Cardiac septum (tissue), 1 donor: ENCODE measurements around the gene GPR158. TPM values are rescaled to one million over a fixed set of nuclear protein-coding genes. Genes with fewer than 3 reads are reported as not detected.
"Not testable (repeated sequence)": the region's sequence is repeated elsewhere in the genome, so short reads cannot be mapped to it uniquely, and the experiment has no call there.

Experiments
- DNase-seq: peaks from one replicate; pipeline ENCODE4 v3.0.0-alpha.2; 2020; ENCODE audit warnings: low spot score
- intact Hi-C: fragments of 100-400 bp; cut with DNase I; formaldehyde crosslinking; loops from one replicate; pipeline ENCODE4 v1.14.0; 2022
- long read RNA-seq: library from polyadenylated mRNA; unstranded; transcript quantifications from one replicate; pipeline ENCODE4 v2.0.0, GENCODE V29; 2021
- total RNA-seq: library from RNA; stranded (reverse); fragmentation: NEBNext Ultra II Directional; extraction: Animal tissue kit (Norgen Biotek cat#: 25700); gene quantifications from one replicate; pipeline ENCODE4 v1.2.1, GENCODE V29; 2021
- donor health status: DM: no; HTN: no; CAD: no.

Gene GPR158
- total RNA-seq: 0.05 TPM
- long read RNA-seq, partial matches to known transcripts: 0 of 1 reads
- long read RNA-seq, other reads (novel, unspliced or antisense): 1 of 1 reads

- intact Hi-C loops: no loop called here
- DNase-seq: peak; percentile 91
Measured at GRCh38 chr10:25174461-25175230, at the start of gene GPR158. GPR158 (plus strand) TSS chr10:25175001; CDS start chr10:25175421, 420 bp downstream.

DNA sequence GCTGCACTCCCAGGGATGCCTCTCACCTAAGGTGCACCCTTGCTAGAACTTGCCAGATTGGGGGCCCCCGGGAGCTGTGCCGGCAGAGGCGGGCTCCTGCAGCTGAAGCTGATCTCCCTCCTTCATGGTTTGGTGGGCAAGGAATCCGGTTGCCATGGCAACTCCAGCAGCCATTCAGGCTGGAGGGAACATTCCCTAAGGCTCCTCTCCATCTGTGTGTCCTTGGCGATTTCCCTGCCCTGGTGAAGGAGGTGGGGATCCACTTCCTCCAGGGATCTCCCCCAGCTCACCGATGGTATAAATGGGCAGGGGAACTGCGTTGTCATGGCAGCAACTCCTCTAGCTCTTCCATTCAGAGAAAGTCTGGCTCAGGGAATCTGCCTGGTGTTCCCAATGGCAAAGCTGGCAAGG lies 49.6 kb upstream of the GPR158 start:
- DNase-seq: no peak
- intact Hi-C loops: no loop called here

DNA sequence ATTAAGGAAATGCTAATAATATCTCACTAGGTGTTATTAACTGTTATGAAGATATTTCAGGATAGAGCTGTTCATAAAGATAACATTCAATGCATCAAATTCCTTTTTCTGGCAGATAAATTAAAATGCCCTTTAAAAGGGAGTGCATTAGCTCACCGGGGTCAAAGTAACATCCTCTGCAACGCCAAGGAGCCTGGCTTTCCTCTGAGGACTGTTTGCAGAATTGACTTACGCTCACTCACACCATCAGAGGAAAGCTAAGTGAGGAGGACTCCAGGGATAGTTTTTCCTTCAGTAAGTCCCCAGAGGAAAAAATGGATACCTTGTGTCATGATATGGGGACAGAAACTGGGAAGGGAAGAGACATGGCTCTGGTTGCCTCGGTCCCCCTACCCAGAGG lies 45.2 kb upstream of the GPR158 start:
- intact Hi-C loops: no loop called here
- no peak for DNase-seq

DNA sequence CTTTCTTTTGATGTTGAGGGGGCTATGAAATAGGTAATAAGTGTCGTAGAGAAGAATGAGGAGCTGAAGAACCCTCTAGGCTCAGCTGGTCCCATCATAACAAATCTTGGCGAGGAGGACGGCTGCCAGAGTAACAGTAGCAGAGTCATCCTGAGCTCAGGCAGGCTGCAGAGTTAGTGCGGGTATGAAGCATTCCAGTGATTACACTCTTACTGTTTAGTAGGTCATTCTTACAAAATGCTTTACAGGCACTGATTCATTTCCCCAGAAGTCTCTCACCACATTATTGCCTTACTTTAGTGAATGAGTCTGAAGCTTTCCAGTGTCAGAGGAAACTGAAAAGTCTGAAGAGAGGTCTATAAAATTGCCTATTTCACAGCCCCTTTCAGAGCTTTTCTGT lies 43.9 kb upstream of the GPR158 start:
- intact Hi-C loops: no loop called here
- no peak for DNase-seq

DNA sequence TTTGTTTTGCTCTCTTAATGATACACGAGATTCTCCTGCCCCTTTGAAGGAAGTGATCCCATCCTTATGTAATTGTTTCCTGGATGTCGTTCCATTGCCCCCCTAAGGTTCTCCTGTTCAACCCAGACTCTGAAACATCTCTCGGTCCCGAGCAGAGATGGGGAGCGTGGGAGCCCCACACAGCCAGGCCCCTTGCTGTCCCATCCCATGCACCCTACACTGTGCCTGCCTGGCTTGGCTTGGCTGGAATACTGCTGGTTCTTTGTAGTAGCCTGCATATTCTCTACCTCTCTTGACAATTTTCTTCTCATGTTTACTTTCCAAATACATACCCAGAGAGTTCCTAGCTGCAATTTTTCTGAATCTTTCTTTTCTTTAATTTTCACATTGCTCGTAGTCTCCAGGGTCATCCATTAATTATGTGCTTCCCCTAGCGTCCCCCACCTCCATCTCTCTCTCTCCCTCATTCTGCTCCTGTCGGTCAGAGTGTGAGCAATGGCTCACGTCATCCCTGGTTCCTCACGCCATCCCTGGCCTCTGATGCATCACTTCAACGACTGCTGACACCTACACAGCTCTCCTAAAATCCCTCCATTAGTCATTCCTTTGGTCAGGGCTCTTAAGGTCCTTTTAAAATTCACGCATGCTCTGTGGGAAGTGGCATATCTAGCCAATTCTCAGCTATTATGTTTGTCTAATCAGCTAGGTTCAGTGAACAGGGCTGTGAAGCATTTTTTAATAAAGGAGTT lies 32.5 kb upstream of the GPR158 start:
- intact Hi-C loops: no loop called here
- no peak for DNase-seq

DNA sequence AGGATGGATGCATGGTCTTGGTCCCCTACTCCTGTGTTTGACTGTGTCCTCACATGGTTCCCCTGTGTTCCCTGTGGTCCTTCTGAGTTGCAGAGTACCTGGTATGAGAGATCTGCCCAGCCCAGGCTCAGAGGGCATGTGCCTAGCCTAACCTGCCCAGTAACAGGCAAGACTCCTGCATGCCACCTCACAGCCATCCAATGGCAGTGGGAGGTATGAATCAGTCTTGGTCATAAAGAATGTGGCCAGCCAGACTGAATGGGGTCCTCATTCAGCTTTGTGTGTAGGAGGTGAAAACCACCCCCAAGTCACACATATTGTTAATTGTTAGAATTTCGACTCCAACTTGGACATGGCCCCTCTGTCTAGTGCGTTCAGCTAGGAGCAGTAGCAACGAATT lies 17.2 kb upstream of the GPR158 start:
- intact Hi-C loops: no loop called here
- no peak for DNase-seq

DNA sequence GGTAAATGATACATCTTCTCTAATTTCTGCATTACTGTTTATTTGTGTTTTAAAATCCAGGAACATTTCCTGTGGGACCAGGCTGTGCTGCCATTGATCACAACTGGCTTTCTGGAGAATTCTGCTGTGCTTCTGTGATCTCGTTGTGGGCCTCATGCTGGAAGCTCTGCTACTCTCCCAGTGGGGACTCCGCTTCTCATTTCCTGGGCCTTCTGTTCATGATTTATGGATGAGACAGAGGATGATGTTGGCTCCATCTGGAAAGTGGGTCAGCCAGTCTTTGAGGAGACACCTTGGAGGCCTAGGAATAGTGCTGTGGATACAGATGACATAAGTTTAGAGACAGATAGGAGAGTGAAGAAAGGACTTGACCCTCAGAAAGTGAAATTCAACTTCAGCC lies 15.2 kb upstream of the GPR158 start:
- intact Hi-C loops: no loop called here
- no peak for DNase-seq

DNA sequence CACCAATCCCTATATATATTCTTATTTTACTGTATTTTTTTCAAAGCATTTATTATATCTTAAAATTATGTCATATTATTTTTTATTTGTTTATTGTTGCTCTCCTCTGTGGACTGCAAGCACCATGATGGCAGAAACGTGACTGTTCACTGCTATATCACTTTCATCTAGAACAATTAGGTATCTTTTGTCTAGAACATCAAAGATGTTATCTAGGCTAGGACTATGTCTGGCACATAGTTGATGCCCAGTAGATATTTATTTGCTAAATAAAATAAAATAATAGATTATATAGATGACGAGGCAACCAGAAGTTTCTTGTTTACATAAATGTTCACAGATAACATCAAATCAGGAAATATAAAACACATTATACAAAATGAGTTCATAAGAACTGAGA lies 12.4 kb upstream of the GPR158 start:
- no peak for DNase-seq
- intact Hi-C loops: no loop called here

- intact Hi-C loops, DNase-seq: not testable (repeated sequence)
Measured at GRCh38 chr10:25163464-25163863, 11.3 kb upstream of the GPR158 start.

GRCh38 chr10:25169740-25170139 lies 5.1 kb upstream of the GPR158 start:
- intact Hi-C loops: no loop called here
- DNase-seq: no peak

DNA sequence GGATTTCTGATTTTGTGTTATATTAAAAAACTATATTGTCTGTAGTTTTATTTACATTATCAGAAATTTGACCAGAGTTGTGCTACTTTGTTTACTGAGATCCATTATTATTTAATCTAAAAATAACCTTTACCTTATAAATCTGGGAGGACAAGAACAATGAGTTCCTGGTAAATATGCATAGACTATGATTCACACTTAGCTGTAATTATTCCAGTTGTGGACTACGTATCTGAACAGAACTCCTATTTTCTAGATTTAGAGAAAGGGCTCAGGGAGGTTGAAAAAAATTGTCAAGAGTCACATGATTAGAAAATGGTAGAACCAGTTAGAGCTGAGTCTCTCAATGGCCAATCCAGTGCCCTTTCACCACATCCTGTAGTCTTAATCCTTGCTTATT lies 4.2 kb upstream of the GPR158 start:
- intact Hi-C loops: no loop called here
- DNase-seq: no peak

DNA sequence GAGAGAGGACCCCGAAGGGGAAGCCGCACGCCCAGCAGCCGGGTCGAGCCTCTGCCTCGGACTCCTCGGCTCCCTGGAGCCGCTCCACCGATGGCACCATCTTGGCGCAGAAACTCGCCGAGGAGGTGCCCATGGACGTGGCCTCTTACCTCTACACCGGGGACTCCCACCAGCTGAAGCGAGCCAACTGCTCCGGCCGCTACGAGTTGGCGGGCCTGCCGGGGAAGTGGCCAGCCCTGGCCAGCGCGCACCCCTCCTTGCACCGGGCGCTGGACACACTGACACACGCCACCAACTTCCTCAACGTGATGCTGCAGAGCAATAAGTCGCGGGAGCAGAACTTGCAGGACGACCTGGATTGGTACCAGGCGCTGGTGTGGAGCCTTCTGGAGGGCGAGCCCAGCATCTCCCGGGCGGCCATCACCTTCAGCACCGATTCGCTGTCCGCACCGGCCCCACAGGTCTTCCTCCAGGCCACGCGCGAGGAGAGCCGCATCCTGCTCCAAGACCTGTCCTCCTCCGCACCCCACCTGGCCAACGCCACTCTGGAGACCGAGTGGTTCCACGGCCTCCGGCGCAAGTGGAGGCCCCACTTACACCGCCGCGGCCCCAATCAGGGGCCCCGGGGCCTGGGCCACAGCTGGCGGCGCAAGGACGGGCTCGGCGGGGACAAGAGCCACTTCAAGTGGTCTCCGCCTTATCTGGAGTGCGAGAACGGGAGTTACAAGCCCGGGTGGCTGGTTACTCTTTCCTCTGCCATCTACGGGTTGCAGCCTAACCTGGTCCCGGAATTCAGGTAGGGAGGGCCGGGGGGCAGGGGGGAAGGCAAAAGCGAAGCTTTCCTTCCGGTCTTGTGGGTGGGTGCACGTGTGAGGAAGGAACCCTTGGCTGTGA lies 973 bp downstream of the GPR158 start:
- intact Hi-C loops: no loop called here
- no peak for DNase-seq

- no peak for DNase-seq
- intact Hi-C loops: no loop called here
Measured at GRCh38 chr10:25176421-25176968, 1.7 kb downstream of the GPR158 start.

DNA sequence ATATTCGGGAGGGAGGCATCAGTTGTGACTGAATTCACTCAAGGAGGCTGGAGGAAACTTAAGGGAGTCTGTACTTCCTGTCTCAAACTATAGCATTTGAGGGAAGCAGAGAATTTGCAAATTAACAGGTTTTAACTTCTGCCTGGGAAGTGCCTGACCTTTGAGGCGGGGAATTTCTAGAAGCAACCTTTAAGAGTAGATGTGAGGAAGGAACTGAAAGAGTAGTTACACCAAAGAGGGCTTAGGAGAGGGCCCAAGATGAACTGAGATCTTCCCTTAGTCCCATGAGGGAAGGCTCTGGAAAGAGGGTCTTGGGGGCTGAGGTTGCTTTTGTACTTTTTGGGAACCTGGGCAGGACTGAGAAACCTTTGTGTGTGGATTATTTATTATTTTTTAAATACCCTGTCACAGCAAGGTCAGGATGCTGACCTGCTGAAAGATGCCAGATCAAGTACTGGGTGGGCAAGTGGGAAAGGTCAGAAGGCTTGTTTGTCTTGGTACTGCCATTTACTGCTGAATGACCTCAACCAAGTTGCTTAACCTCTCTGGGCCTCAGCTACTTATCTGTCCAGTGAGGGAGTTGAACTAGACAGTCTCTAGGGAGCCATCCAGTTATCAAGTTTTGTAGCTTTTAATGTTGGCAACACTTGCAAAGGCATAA lies 2.4 kb downstream of the GPR158 start:
- no peak for DNase-seq
- intact Hi-C loops: no loop called here

- no peak for DNase-seq
- intact Hi-C loops: no loop called here
Measured at GRCh38 chr10:25177754-25178135, 2.9 kb downstream of the GPR158 start.

DNA sequence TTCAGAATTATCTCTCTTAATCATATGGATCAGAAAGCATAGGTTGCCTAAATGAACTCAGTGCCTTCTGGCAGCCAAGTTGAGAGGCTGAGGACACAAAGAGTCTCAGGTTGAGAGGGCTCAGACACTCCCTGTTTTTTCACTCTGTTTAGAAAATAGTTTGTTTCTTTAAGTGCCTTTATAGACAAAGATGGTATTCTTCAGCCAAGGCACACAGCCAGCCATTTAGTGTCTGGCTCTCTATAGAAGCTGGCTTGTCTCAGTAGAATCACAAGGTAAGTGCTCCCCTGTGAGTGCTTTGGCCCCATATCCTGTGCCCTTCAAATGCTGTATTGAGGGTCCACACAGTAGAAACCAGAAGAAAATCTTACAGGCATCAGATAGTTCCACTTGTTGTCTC lies 3.6 kb downstream of the GPR158 start:
- intact Hi-C loops: no loop called here
- DNase-seq: no peak

DNA sequence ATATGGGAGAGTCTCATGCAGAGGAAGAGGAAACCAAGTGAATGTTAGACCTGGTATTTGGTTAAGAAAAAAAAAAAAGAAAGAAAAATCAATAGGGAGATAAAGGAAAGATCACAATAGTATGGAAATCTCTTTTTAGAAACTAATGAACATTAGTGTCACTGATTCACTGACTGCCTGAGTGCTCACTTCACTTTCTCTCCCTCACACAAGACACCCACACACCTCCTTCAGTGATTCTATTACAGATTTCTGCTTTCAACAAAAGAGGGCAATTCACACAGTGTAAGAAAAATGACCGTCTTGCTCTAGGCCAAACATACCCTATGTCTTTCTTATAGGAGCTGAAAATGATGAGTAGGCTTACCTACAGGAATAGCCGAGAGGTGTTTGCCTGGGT lies 6.0 kb downstream of the GPR158 start:
- intact Hi-C loops: no loop called here
- no peak for DNase-seq

- no peak for DNase-seq
- intact Hi-C loops: no loop called here
Measured at GRCh38 chr10:25182636-25183035, 7.8 kb downstream of the GPR158 start.

DNA sequence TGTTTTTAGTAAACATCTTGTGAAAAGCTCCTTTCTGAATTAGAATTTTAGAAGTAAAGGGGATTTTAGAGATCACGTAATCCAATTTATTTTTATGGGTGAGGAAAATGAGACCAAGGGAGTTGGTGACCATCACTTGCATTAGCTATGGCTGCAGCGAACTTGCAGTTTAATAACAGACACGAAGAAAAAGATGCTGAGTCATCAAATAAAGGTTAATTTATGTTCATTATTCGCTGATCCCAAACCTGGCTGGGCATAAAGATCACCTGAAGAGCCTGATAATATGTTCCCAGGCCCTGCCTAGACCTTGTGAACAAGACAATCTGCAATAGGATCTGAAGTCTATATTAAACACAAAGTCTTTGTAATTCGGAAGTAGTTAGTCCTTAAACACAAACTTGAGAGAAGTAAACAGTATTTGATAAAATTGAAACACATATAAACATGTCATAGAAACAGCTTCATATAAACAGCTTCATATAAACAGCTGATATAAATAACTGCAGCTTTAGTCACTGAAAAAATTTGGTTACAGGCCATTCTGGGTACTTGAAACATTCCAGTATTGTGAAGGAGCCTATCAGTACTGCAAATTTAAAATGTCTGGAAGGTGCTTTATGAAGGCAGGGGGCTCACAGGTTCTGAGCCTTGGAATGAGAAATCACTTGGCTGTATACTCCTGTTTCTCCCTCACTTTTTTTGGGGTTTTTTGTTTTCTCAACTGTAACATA lies 16.5 kb downstream of the GPR158 start:
- intact Hi-C loops: no loop called here
- DNase-seq: no peak
